Testis (tissue), 2 donors: ENCODE measurements around the gene ZBTB43.
A peak's percentile ranks its signal among the peaks of the same experiment; 100 is the strongest.

Experiments
- POLR2A ChIP-seq: fragments of 450-650 bp; IDR thresholded peaks from one replicate; pipeline ENCODE4 v1.6.1; 2017; ENCODE audit warnings: antibody characterized with exemption, mild to moderate bottlenecking, moderate library complexity
- TF ChIP-seq, protein P1 (sequence below), 3 experiments: fragments of 450-650 bp in 2 of 3; fragments of 200-600 bp in 1 of 3; sonication (generic) in 1 of 3; IDR thresholded peaks; one replicate each; pipeline ENCODE4 v1.5.1; 2016 to 2019; ENCODE audit warnings: antibody characterized with exemption in 3 of 3, mild to moderate bottlenecking in 2 of 3, moderate library complexity in 1 of 3

DNA sequence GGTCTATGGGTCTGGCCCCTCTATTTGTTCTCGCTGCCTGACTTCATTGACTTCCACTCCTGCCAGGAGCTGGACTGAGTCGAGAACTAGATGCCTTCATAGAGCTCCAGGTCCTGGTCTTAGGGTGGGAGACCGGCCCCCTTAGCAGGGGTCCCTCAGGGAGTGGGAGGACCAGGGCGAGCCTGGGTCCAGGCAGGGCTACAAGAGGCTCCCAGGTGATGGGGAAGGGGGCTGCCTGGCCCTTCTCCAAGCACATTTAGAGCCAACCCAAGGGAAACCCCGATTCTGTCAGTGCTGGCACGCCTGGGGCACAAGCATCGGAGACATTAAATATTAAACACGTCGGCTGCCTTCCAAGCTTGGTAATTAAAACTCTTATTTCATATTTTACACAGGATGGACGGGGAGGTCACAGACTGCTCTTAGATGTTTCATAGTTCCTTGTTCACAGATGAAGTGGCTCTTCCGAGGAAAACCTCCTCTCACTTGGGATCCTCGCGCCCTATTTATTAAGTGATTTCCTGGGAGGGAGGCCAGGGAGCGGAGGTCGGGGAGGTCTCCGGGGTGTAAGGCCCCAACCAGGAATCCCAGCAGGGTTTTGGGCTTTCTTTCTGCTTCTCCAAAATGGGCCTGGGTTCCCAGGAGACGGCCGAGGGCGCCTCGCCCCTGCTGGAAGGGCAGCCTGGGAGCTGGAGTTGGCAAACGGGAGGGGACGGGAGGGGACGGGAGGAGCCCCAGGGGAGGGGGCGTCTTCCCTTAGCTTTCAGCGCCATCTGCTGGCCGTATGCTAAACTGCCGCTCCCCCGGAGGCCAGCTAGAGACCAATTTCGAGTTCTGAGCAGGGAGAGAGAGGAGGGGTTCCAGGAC is 23.4 kb upstream of the ZBTB43 start:
- TF ChIP-seq, protein P1, sequence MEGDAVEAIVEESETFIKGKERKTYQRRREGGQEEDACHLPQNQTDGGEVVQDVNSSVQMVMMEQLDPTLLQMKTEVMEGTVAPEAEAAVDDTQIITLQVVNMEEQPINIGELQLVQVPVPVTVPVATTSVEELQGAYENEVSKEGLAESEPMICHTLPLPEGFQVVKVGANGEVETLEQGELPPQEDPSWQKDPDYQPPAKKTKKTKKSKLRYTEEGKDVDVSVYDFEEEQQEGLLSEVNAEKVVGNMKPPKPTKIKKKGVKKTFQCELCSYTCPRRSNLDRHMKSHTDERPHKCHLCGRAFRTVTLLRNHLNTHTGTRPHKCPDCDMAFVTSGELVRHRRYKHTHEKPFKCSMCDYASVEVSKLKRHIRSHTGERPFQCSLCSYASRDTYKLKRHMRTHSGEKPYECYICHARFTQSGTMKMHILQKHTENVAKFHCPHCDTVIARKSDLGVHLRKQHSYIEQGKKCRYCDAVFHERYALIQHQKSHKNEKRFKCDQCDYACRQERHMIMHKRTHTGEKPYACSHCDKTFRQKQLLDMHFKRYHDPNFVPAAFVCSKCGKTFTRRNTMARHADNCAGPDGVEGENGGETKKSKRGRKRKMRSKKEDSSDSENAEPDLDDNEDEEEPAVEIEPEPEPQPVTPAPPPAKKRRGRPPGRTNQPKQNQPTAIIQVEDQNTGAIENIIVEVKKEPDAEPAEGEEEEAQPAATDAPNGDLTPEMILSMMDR (IDR thresholded peaks at IDR 0.05) = peak; percentile 78 to 97 (median 86)
- no peak for TF ChIP-seq POLR2A
